Left lung (tissue), 10 donors: ENCODE results near the gene MAP7D1. TPM values are rescaled to one million over a fixed set of nuclear protein-coding genes. Genes with fewer than 3 reads are reported as not detected.
A peak's percentile ranks its signal among the peaks of the same experiment; 100 is the strongest.

Experiments
- ATAC-seq: fragments of 200-7000 bp; cut with Tn5 transposase; one replicate; pipeline ENCODE4 v1.9.1; 2020; ENCODE audit warnings: moderate library complexity
- DNase-seq, 4 donors: peaks; one replicate each; pipeline ENCODE4 v3.0.0-alpha.2; 2013 to 2020
- H3K27ac ChIP-seq, 2 donors: fragments of 200-600 bp; sonication (generic) in 1 of 2; one replicate each; pipeline versions ENCODE4 v1.5.0 to v1.8.0; 2020 to 2021
- H3K27me3 ChIP-seq, 2 donors: fragments of 200-600 bp; sonication (generic) in 1 of 2; one replicate each; pipeline versions ENCODE4 v1.5.0 to v1.8.0; 2020 to 2021
- H3K36me3 ChIP-seq, 2 donors: fragments of 200-600 bp; sonication (generic) in 1 of 2; one replicate each; pipeline versions ENCODE4 v1.5.0 to v1.8.0; 2020 to 2021
- H3K4me1 ChIP-seq, 2 donors: fragments of 200-600 bp; one replicate each; pipeline ENCODE4 v1.8.0; 2021
- H3K4me3 ChIP-seq, 2 donors: fragments of 200-600 bp; sonication (generic) in 1 of 2; one replicate each; pipeline versions ENCODE4 v1.5.0 to v1.8.0; 2020 to 2021; ENCODE audit warnings: mild to moderate bottlenecking in 1 of 2
- H3K9me3 ChIP-seq, 2 donors: fragments of 200-600 bp; sonication (generic) in 1 of 2; one replicate each; pipeline versions ENCODE4 v1.5.0 to v1.8.0; 2020 to 2021
- CTCF ChIP-seq, 2 donors: fragments of 200-600 bp; sonication (generic) in 1 of 2; IDR thresholded peaks; one replicate each; pipeline versions ENCODE4 v1.5.0 to v1.8.0; 2021; ENCODE audit warnings: antibody characterized with exemption in 2 of 2
- intact Hi-C, 2 donors: fragments of 100-400 bp; cut with DNase I; formaldehyde crosslinking; loops; one replicate each; pipeline versions ENCODE4 v1.11.2 to v1.14.2; 2022
- polyA plus RNA-seq, 6 donors: library from polyadenylated mRNA; unstranded; fragments of 120-200 nt; gene quantifications; one replicate each; pipeline ENCODE4 v1.2.1, GENCODE V29; 2013; ENCODE audit not compliant: insufficient read length in 6 of 6
- total RNA-seq, 2 donors: library from RNA; stranded (reverse); fragmentation: NEBNext Ultra II Directional; extraction: Animal tissue kit (Norgen Biotek cat#: 25700); gene quantifications; one replicate each; pipeline ENCODE4 v1.2.1, GENCODE V29; 2021
- donor health status: DM: no; HTN: yes; CAD: no.
- donor health status: DM: no; HTN: no; CAD: no.

MAP7D1 gene
- total and polyA plus RNA-seq, 8 donors = 54.6 to 147 (median 79.7) TPM

DNA sequence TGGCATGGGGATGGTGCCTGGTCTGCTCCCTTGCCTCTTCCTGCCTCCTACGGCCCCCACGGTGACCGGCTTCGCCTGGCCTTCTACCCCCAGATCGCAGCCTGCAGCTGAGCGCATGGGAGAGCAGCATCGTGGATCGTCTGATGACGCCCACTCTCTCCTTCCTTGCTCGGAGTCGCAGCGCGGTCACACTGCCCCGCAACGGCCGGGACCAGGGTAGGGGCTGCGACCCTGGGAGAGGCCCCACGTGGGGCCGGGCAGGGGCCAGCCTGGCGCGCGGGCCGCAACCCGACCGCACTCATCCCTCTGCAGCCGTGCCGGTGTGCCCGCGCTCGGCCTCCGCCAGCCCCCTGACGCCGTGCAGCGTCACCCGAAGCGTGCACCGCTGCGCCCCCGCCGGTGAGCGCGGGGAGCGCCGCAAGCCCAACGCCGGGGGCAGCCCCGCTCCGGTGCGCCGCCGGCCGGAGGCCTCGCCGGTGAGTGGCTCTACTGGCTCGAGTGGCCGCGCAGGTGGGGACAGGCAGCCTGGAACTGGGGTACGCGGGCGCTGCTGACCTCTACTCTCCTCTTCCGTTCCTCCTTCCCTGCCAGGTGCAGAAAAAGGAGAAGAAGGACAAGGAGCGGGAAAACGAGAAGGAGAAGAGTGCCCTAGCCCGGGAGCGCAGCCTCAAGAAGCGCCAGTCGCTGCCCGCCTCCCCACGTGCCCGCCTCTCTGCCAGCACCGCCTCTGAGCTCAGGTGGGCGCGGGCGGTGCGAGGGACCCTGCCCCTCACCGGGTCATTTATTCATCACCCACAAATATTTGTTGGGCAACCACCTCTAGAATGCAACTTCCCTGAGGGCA is 20.4 kb downstream of the MAP7D1 start:
- ATAC-seq = no peak
- H3K27me3 ChIP-seq = no peaks in the 10 kb centered on the region
- intact Hi-C loops = no loop called here
- peaks cover 4 to 100% of the 10 kb centered on the region in 2 donors for H3K36me3 ChIP-seq
- TF ChIP-seq CTCF (IDR thresholded peaks at IDR 0.05) = no peak
- H3K4me1 ChIP-seq = peaks cover 0 to 6% of the 10 kb centered on the region in 2 donors
- no peak overlapping the region for H3K27ac ChIP-seq
- no peaks in the 10 kb centered on the region for H3K9me3 ChIP-seq
- DNase-seq = no peak
- H3K4me3 ChIP-seq = no peak overlapping the region

DNA sequence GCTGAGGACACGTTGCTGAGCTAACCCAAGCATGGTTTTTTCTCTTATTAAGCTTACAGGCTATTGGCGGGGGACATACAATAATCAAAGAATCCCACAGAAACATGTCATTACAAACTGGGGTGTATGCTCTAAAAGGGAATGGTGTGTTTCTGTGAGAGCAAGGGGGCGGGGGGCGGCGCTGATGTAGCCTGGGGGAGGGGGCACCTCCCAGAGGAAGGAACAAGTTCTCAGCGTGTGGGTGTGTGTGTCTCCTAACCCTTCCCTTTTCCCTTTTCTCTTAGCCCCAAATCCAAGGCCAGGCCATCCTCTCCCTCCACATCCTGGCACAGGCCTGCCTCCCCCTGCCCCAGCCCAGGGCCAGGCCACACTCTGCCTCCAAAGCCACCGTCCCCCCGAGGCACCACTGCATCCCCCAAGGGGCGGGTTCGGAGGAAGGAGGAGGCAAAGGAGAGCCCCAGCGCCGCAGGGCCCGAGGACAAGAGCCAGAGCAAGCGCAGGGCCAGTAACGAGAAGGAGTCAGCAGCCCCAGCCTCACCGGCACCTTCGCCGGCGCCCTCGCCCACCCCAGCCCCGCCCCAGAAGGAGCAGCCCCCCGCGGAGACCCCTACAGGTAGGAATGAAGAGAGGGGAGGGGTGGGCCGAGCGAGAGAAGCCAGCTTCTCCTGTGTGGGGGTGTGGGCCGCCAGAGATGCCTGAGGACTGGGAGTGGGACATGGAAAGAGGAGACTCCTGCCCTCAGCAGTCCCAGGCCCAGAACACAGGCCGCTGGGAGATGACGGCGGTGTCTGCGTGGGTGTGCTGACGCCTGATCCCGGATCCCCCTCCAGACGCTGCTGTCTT is 21.9 kb downstream of the MAP7D1 start:
- no peak overlapping the region for H3K4me3 ChIP-seq
- H3K36me3 ChIP-seq = peaks cover 0 to 98% of the 10 kb centered on the region in 2 donors
- no peaks in the 10 kb centered on the region for H3K9me3 ChIP-seq
- no peaks in the 10 kb centered on the region for H3K27me3 ChIP-seq
- no peak overlapping the region for H3K27ac ChIP-seq
- intact Hi-C loops = no loop called here
- no peak for ATAC-seq
- TF ChIP-seq CTCF (IDR thresholded peaks at IDR 0.05) = no peak
- DNase-seq = no peak
- peaks cover under 1 to 9% of the 10 kb centered on the region in 2 donors for H3K4me1 ChIP-seq

GRCh38 chr1:36178471-36179219 is 22.7 kb downstream of the MAP7D1 start:
- Histone ChIP-seq H3K4me1 (peaks cover 3% of the 10 kb centered on the region in 2 donors), H3K36me3 (peaks cover 0 to 89% of the 10 kb centered on the region in 2 donors), H3K27me3 (no peaks in the 10 kb centered on the region), H3K9me3 (no peaks in the 10 kb centered on the region), H3K4me3 (no peak overlapping the region), H3K27ac (no peak overlapping the region)
- intact Hi-C loops = no loop called here
- ATAC-seq (peak; percentile 83), DNase-seq (peak in 3 of 4 donors; percentile 48 to 82 (median 64))
- TF ChIP-seq CTCF (IDR thresholded peaks at IDR 0.05) = no peak

DNA sequence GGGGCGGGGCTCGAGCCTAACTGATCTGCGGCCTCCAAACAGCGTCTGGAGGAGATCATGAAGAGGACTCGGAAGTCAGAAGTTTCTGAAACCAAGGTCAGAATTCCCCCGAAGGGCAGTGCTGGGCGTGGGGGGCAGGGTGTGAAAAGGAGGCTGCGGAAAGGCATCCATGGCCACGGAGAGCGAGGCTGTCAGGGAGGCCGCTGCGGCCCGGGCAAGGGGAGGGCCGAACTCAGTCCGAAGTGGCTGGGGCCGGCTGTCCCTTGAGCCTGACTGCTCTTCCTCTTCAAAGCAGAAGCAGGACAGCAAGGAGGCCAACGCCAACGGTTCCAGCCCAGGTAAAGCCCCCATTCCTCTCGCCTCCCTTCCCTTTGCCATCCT is 23.2 kb downstream of the MAP7D1 start:
- TF ChIP-seq CTCF (IDR thresholded peaks at IDR 0.05) = no peak
- Histone ChIP-seq H3K27me3 (no peaks in the 10 kb centered on the region), H3K9me3 (no peaks in the 10 kb centered on the region), H3K36me3 (peaks cover 0 to 84% of the 10 kb centered on the region in 2 donors), H3K27ac (no peak overlapping the region), H3K4me3 (no peak overlapping the region), H3K4me1 (peaks cover 3% of the 10 kb centered on the region in 2 donors)
- no peak for DNase-seq
- ATAC-seq = no peak
- intact Hi-C loops = no loop called here
